SU-DHL-6 (cell line): ENCODE results near the gene CCNF.

Source experiments
- H2AFZ ChIP-seq: fragments of 200-600 bp; sonication (generic); 2 replicates; pipeline ENCODE4 v1.6.1; 2014; ENCODE audit warnings: low read depth, mild to moderate bottlenecking, moderate library complexity, mixed read lengths, antibody characterized with exemption, low read length; ENCODE audit not compliant: severe bottlenecking
- H3F3A ChIP-seq: fragments of 200-600 bp; shearing (Covaris generic); 2 replicates; pipeline ENCODE4 v1.6.0; 2016; ENCODE audit warnings: antibody characterized with exemption, mild to moderate bottlenecking; ENCODE audit not compliant: insufficient read depth
- H3K27ac ChIP-seq: fragments of 200-600 bp; sonication (generic); 2 replicates; pipeline ENCODE4 v1.5.1; 2016; ENCODE audit warnings: low read depth, mild to moderate bottlenecking, low read length, moderate library complexity, mixed read lengths
- H3K27me3 ChIP-seq: fragments of 200-600 bp; sonication (generic), shearing (Covaris generic); 2 replicates; pipeline ENCODE4 v1.6.0; 2014; ENCODE audit warnings: mild to moderate bottlenecking, low read length
- H3K36me3 ChIP-seq: fragments of 200-600 bp; sonication (generic); 2 replicates; pipeline ENCODE4 v1.6.1; 2014; ENCODE audit warnings: mild to moderate bottlenecking, low read length, mixed read lengths
- H3K4me2 ChIP-seq: fragments of 300-600, 200-600 bp; shearing (Covaris generic), sonication (generic); 2 replicates; pipeline ENCODE4 v1.6.0; 2014; ENCODE audit warnings: low read length, low read depth, mild to moderate bottlenecking; ENCODE audit not compliant: poor library complexity, severe bottlenecking
- H3K4me3 ChIP-seq: fragments of 200-600 bp; sonication (generic); 2 replicates; pipeline ENCODE4 v1.5.1; 2014; ENCODE audit warnings: antibody characterized with exemption, low read length, mild to moderate bottlenecking, mixed read lengths; ENCODE audit not compliant: insufficient read depth, poor library complexity, severe bottlenecking
- H3K79me2 ChIP-seq: fragments of 200-600 bp; sonication (generic); 2 replicates; pipeline ENCODE4 v1.6.1; 2014; ENCODE audit warnings: mild to moderate bottlenecking, low read length, moderate library complexity; ENCODE audit not compliant: insufficient read depth
- H3K9ac ChIP-seq: fragments of 200-600 bp; sonication (generic); 2 replicates; pipeline ENCODE4 v1.7.0; 2014; ENCODE audit warnings: mild to moderate bottlenecking, low read length
- H3K9me2 ChIP-seq: fragments of 200-600 bp; sonication (generic); replicated peaks from 2 replicates; pipeline ENCODE4 v1.6.1; 2014; ENCODE audit warnings: low read length; ENCODE audit not compliant: insufficient read depth
- H3K9me3 ChIP-seq: fragments of 200-600 bp; sonication (generic); 2 replicates; pipeline ENCODE4 v1.6.1; 2014; ENCODE audit warnings: low read length, mixed read lengths; ENCODE audit not compliant: insufficient read depth
- H4K20me1 ChIP-seq: fragments of 200-600 bp; sonication (generic); 2 replicates; pipeline ENCODE4 v1.6.1; 2014; ENCODE audit warnings: low read depth, mild to moderate bottlenecking, antibody characterized with exemption, low read length, moderate library complexity, mixed read lengths
- EZH2phosphoT487 ChIP-seq: fragments of 200-600 bp; sonication (generic), shearing (Covaris generic); conservative IDR thresholded peaks from 2 replicates; pipeline ENCODE4 v1.6.1; 2018; ENCODE audit warnings: mild to moderate bottlenecking, antibody characterized with exemption, low read length, moderate library complexity, mixed read lengths
- TF ChIP-seq, protein P1 (sequence below): fragments of 200-600 bp; sonication (generic); IDR thresholded peaks from one replicate; pipeline ENCODE4 v1.5.1; 2017; ENCODE audit warnings: antibody characterized with exemption, mild to moderate bottlenecking, low read length, moderate library complexity; ENCODE audit not compliant: insufficient read depth, poor library complexity, severe bottlenecking

Gene CCNF

DNA sequence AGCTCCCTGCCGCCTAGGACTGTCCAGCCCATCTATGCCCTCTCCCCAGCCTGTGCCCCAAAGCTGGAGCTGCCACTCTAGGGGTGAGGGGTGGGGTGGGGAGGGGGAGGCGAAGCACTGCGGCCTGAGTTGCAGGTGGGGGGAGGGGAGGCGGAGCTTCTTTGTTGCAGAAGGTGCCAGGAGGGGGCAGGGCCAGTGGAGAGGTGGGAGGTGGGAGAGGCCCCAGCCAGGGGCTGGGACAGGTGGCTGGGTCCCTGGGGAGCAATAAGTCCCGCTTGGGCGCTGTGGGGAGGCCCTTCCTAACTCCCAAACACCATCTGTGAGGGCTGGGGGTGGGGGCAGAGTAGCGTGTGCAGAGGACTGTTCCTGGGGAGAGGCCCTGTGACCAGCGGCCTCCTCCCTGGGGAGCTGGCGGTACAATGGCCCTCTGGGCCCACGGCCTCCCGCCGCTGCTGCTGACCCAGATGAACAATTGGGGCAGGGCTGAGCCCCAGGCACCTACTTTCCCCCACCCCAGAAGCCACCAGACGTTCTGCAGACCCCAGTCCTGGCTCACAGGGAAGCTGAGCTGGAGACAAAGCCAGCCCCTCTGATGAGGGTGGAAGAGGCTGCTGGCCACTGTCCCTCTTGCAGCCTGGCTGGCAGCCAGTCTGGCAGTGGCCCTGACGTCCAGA lies 39.6 kb downstream of the CCNF start:
- Histone ChIP-seq H3K9ac (peak overlapping the region; percentile 65), H3K9me3 (no peaks in the 10 kb centered on the region), H3K9me2 (no peaks in the 10 kb centered on the region), H3K79me2 (no peaks in the 10 kb centered on the region), H3K4me3 (peak overlapping the region; percentile 49), H4K20me1 (no peaks in the 10 kb centered on the region; the same call in 1 of the 2 replicates), H3K4me2 (peak overlapping the region; percentile 74), H2AFZ (no peak overlapping the region), H3K27ac (peak overlapping the region; percentile 75), H3K36me3 (no peaks in the 10 kb centered on the region), H3F3A (peaks cover 19% of the 10 kb centered on the region; the same call in 1 of the 2 replicates), H3K27me3 (no peaks in the 10 kb centered on the region)
- no peak for TF ChIP-seq EZH2phosphoT487
- TF ChIP-seq, protein P1, sequence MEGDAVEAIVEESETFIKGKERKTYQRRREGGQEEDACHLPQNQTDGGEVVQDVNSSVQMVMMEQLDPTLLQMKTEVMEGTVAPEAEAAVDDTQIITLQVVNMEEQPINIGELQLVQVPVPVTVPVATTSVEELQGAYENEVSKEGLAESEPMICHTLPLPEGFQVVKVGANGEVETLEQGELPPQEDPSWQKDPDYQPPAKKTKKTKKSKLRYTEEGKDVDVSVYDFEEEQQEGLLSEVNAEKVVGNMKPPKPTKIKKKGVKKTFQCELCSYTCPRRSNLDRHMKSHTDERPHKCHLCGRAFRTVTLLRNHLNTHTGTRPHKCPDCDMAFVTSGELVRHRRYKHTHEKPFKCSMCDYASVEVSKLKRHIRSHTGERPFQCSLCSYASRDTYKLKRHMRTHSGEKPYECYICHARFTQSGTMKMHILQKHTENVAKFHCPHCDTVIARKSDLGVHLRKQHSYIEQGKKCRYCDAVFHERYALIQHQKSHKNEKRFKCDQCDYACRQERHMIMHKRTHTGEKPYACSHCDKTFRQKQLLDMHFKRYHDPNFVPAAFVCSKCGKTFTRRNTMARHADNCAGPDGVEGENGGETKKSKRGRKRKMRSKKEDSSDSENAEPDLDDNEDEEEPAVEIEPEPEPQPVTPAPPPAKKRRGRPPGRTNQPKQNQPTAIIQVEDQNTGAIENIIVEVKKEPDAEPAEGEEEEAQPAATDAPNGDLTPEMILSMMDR, result no peak

DNA sequence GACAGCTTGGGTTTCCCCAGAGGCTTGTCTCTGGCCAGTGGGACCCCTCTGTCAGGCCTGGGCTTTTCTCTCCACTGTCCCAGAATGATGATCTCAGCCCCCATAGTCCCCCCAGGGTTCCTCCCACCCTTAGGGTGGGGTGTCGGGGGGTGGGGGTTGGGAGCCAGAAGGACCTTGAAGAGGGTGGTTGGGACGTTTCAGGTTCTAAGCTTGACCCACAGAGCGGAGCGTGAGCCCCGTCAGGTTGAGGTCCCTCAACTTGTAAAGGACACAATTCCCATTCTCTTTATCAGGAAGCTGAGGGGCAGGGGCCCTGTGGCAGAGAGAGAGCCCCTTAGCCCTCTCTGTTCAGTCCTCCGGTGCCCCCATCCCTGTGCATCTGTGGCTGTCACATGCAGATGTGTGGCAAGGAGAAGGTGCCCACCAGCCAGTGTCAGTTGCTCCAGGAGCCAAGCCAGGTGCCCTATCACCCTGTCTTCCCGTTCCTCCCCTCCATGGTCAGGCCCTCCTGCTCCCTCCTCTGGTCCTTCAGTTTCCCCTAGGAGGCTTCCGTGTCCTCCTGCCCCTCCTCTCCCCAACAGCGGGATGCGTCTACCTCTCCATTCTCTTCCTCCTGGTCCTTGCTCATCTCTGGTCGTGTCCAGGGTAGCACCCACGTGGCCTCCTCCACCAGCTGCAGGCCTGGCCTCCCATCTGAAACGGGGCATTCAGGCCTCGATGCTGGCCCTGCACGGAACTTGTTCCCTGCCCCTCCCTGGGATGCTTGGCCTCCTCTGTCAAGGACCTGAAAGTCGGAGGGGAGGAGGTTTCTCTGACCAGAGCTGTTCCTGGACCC lies 40.4 kb downstream of the CCNF start:
- Histone ChIP-seq H3K4me3 (no peak overlapping the region), H3K27me3 (no peaks in the 10 kb centered on the region), H3F3A (peaks cover 19% of the 10 kb centered on the region; the same call in 1 of the 2 replicates), H3K9me2 (no peaks in the 10 kb centered on the region), H3K9me3 (no peaks in the 10 kb centered on the region), H3K4me2 (peak overlapping the region; percentile 74), H3K27ac (peak overlapping the region; percentile 62), H2AFZ (no peak overlapping the region), H3K36me3 (no peaks in the 10 kb centered on the region), H4K20me1 (no peaks in the 10 kb centered on the region; the same call in 1 of the 2 replicates), H3K79me2 (no peaks in the 10 kb centered on the region), H3K9ac (peak overlapping the region; percentile 30; the same call in 1 of the 2 replicates)
- TF ChIP-seq EZH2phosphoT487, result no peak

DNA sequence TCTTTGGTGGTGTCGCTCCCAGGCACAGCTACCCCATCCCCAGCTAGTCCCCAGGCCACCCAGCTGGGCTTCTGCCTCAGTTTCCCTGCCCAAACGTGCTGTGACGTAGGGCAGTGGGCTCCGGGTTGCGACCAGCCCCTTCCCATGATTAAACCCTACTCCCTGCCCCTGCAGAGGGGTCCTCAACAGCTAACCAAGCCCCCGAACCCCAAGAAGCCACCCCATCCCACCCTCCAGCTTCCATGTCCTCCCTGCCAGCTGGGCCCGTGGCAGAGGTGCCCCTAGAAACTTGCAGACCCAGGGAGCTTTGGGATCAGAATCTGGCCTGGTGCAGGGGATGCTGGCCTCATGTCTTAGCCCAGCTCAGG lies 41.0 kb downstream of the CCNF start:
- no peak overlapping the region for H2AFZ ChIP-seq
- H3K79me2 ChIP-seq, result no peaks in the 10 kb centered on the region
- H4K20me1 ChIP-seq, result no peaks in the 10 kb centered on the region; the same call in 1 of the 2 replicates
- H3K27ac ChIP-seq, result peak overlapping the region; percentile 62
- no peak for TF ChIP-seq EZH2phosphoT487
- TF ChIP-seq, protein P1, result no peak
- no peaks in the 10 kb centered on the region for H3K27me3 ChIP-seq
- H3F3A ChIP-seq, result peaks cover 15% of the 10 kb centered on the region; the same call in 1 of the 2 replicates
- H3K9me2 ChIP-seq, result no peaks in the 10 kb centered on the region
- H3K36me3 ChIP-seq, result no peaks in the 10 kb centered on the region
- no peaks in the 10 kb centered on the region for H3K9me3 ChIP-seq
- H3K9ac ChIP-seq, result no peak overlapping the region
- no peak overlapping the region for H3K4me3 ChIP-seq
- H3K4me2 ChIP-seq, result no peak overlapping the region
